Neural progenitor cell (in vitro differentiated cells): ENCODE data around the gene RND3.

Experiments
- EZH2 ChIP-seq: fragments of 200-600 bp; sonication (generic); IDR thresholded peaks from 2 replicates; pipeline ENCODE4 v1.6.1; 2017; ENCODE audit warnings: antibody characterized with exemption, mild to moderate bottlenecking, moderate library complexity
- TF ChIP-seq, protein P1 (sequence below): fragments of 200-600 bp; sonication (generic); IDR thresholded peaks from 2 replicates; pipeline ENCODE4 v1.5.1; 2017; ENCODE audit warnings: antibody characterized with exemption, mild to moderate bottlenecking

DNA sequence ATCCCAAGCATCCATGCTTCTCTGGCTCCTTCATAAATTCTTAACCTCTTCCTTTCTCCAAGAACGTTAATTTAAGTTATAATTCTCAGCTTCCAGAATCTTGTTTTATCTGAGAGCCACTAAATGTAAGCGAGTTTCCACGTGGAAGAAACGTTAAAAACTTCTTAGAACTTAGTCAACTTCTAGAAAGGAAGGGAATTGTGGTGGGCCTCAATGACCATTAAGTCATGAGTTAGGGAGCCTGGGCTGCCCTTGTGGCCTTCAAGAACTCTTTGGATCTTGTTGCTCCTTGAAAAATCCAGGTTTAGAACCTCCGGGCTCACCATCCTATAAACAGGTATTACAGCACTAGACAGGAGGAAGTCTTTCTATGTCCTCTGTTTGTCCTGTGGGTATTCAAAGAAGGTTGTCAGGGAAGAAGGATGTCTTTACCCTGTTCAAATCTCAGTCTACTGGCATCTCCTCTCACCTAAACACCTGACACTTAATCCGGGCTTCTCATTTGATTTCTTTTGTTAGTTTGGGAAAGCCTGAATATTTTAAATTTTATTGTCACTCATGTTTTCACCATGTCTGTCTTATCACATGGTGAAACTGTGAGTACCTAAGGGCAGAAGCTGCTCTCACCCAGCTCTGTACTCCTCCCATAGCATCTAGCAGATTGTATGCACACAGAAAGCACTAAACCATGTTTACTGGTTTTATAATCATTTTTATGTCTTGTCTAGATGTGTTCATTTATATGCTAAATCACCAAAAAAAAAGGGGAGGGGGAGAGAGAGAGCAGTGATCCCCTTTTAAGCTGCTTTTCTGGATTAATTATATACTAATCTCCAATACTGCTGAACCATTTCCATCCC lies 6.3 kb downstream of the RND3 start:
- TF ChIP-seq, protein P1, sequence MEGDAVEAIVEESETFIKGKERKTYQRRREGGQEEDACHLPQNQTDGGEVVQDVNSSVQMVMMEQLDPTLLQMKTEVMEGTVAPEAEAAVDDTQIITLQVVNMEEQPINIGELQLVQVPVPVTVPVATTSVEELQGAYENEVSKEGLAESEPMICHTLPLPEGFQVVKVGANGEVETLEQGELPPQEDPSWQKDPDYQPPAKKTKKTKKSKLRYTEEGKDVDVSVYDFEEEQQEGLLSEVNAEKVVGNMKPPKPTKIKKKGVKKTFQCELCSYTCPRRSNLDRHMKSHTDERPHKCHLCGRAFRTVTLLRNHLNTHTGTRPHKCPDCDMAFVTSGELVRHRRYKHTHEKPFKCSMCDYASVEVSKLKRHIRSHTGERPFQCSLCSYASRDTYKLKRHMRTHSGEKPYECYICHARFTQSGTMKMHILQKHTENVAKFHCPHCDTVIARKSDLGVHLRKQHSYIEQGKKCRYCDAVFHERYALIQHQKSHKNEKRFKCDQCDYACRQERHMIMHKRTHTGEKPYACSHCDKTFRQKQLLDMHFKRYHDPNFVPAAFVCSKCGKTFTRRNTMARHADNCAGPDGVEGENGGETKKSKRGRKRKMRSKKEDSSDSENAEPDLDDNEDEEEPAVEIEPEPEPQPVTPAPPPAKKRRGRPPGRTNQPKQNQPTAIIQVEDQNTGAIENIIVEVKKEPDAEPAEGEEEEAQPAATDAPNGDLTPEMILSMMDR, result no peak
- TF ChIP-seq EZH2, result no peak
